GM19452 (cell line): ENCODE results near the gene APOE.
"Not testable (repeated sequence)": the region's sequence is repeated elsewhere in the genome, so short reads cannot be mapped to it uniquely, and the experiment has no call there.

Source experiments
- ATAC-seq: cut with Tn5 transposase; IDR thresholded peaks from one replicate; pipeline ENCODE4 v1.9.1; 2021; ENCODE audit not compliant: unreplicated experiment

Gene APOE

DNA sequence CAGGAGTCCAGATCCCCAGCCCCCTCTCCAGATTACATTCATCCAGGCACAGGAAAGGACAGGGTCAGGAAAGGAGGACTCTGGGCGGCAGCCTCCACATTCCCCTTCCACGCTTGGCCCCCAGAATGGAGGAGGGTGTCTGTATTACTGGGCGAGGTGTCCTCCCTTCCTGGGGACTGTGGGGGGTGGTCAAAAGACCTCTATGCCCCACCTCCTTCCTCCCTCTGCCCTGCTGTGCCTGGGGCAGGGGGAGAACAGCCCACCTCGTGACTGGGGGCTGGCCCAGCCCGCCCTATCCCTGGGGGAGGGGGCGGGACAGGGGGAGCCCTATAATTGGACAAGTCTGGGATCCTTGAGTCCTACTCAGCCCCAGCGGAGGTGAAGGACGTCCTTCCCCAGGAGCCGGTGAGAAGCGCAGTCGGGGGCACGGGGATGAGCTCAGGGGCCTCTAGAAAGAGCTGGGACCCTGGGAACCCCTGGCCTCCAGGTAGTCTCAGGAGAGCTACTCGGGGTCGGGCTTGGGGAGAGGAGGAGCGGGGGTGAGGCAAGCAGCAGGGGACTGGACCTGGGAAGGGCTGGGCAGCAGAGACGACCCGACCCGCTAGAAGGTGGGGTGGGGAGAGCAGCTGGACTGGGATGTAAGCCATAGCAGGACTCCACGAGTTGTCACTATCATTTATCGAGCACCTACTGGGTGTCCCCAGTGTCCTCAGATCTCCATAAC is at the start of gene APOE:
Gene APOE, plus strand, starts transcription at position 360 of the 724 bp plus-strand sequence. CDS start 829 bp downstream, outside the sequence.
- ATAC-seq = no peak

DNA sequence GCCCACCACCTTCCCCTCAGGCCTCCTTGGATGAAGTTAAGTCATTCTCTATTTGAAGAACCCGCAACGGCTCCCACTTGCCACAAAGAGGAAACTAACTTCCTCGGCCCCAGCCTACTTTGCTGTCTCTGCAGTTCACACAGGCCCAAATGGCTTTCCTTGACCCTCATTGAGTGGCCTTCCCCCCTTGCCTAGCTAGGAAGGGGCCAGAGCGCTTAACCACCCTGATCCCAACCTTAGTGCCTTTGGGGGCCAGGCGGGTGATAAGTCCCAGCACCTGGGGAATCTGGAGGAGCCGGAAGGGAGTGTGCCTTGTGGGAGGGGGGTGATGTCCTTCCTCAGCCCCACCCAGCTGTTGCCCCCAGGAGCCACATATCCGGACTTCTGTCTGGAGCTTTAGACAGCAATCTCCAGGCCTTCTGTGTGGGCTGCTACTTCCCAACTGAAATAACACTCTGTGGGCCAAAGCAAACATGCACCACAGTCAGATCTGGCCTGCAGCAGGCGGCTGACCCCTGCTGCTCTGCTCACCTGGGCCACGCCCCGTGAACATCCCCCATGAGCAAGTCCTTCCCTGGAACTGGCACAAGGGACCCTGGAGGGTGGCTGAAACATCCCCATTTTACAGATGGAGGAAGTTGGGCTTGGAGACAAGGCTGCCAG is 49.0 kb upstream of the APOE start:
- ATAC-seq = no peak

DNA sequence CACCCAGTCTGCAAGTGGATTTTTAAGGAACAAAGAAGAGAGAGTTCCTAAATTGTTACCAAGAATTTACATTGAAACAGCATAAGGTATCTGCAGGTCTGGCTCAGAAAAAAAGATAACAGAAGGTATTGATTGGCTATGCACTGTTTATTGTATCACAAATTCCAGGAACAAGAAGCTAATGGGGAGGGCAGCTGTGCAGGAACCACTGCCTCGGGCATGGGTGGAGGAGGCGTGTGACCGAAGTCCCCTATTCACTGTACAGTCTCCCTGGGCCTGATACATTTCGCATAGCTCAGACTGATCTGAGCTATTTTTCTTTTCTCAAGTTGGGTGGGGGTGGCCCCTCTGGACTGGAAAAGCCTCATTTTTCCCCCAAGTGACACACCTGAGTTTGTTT is 47.8 kb upstream of the APOE start:
- ATAC-seq = no peak

DNA sequence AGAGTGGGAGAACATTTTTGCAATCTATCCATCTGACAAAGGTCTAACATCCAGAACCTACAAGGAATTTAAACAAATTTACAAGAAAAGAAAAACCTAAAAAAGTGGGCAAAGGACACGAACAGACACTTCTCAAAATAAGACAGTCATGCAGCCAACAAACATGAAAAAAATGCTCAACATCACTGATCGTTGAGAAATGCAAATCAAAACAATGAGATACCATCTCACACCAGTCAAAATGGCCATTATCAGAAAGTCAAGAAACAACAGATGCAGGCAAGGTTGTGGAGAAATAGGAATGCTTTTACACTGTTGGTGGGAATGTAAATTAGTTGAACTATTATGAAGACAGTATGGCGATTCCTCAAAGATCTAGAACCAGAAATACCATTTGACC is 44.0 kb upstream of the APOE start:
- not testable (repeated sequence) for ATAC-seq

DNA sequence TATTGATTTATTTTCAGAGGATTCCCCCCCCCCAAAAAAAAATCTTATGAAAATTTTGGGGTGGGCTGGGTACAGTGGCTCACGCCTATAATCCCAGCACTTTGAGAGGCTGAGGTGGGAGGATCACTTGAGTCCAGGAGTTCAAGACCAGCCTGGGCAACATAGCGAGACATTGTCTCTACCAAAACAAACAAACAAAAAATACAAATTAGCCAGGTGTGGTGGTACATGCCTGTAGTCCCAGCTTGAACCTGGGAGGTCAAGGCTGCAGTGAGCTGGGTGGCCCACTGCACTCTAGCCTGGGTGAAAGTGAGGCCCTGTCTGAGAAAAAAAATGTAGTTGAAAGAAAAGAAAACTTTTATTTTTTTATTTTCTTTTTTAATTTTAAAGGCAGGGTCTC is 41.6 kb upstream of the APOE start:
- ATAC-seq = no peak

DNA sequence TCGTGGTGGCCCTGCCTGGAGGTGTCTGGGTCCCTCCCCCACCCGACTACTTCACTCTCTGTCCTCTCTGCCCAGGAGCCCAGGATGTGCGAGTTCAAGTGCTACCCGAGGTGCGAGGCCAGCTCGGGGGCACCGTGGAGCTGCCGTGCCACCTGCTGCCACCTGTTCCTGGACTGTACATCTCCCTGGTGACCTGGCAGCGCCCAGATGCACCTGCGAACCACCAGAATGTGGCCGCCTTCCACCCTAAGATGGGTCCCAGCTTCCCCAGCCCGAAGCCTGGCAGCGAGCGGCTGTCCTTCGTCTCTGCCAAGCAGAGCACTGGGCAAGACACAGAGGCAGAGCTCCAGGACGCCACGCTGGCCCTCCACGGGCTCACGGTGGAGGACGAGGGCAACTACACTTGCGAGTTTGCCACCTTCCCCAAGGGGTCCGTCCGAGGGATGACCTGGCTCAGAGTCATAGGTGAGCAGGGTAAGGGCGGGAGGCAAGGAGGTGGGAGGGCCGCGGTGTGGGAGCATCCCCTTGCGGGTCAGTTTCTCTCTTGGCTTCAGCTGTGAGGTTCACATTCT is 40.3 kb upstream of the APOE start:
- ATAC-seq = no peak

DNA sequence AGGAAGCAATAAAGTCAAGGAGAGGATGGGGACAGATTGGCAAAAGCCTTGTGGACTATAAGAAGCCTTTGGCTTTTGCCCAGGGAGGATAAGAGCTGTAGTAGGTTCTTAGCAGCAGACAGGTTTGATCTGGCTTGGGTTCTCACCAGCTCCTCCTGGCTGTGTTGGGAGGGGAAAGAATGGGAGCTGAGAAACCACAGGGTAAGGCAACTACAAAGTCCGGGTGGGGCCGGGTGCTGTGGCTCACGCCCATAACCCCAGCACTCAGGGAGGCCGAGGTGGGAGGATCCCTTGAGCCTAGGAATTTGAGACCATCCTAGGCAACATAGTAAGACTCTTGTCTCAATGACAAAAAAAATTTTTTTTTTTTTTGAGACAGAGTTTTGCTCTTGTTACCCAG is 38.9 kb upstream of the APOE start:
- no peak for ATAC-seq

DNA sequence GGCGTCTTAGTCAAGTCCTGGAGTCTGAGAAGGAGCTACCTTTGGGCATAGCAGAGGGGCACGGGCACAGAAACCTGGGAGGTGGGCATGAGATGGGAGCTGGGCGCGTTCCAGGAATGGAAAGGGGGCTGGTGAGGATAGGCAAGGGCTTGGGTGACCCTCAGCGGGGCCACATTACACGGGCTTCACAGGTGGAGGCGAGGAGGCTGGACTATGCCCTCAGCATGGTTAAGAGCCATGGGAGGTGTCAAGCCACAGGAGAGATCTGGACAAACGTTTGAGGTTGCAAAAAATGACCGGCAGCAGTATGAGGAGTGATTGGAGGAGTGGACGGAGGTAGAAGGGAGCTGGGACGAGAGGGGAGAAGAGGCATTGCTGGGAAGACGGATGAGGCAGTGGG is 38.0 kb upstream of the APOE start:
- ATAC-seq = no peak

DNA sequence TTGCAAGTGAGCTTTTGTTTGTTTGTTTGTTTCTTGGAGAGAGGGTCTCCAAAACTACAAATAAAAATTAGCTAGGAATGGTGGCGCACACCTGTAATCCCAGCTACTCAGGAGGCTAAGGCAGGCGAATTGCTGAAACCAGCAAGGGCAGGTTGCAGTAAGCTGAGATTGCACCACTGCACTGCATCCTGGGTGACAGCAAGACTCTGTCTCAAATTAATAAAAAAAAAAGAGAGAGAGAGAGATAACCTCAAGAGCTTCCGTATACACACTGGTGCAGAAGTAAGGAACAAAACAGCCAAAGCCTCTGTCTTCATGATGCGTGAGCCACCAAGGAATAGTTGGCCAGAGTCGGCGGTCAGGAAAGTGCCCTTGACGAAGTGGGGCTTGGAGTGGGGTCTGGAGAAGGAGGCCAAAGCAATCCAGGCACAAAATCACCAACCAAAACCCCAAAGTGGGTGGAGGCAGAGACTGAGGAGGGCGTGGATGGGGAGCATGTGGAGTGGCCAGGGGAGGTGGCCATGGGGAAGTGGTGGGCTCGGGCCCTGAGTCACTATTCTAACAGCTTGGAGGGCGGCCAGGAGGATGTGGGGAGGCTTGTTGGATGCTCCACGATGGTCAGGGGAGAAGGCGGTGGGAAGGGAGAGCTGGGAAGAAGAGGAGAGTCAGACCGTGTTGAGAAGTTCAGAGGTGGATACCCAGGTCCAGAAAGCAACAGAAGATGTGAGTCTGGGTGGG is 35.7 kb upstream of the APOE start:
- ATAC-seq = no peak

DNA sequence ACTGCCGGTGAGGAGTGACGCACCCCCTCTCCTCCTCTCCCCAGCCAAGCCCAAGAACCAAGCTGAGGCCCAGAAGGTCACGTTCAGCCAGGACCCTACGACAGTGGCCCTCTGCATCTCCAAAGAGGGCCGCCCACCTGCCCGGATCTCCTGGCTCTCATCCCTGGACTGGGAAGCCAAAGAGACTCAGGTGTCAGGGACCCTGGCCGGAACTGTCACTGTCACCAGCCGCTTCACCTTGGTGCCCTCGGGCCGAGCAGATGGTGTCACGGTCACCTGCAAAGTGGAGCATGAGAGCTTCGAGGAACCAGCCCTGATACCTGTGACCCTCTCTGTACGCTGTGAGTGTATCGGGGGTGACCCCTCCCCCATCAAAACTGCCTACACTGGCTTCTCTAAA is 33.8 kb upstream of the APOE start:
- no peak for ATAC-seq

DNA sequence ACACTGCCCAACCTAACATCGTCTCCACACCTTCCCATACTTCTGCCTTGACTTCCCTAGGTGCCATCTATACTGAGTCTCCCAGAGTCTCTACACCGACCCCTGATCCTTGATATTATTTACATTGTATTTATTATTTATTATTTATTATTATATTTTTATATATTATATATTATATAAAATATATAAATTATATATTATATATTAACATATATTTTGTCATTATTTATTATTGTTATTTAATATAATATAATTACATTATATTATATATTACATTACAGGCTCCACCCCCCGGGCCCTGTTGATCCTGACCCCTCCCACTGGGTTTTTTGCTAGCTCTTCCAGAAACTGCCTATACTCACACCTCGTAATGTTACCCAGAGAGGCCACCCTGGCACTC is 32.9 kb upstream of the APOE start:
- ATAC-seq = no peak

DNA sequence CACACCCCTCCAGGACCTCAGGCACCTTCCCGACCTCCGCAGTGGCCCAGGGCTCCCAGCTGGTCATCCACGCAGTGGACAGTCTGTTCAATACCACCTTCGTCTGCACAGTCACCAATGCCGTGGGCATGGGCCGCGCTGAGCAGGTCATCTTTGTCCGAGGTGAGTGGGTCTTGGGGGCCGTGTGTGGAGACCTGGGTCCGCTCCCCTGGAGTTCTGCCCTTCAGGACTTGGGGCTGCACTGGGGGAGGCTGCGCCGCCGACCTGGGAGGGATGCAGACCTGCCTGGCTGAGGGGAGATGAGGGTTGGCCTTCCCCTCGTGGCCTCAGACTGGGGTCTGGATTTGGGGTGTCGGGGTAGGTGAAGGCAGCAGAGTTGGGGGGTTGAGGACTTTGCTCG is 31.3 kb upstream of the APOE start:
- no peak for ATAC-seq

DNA sequence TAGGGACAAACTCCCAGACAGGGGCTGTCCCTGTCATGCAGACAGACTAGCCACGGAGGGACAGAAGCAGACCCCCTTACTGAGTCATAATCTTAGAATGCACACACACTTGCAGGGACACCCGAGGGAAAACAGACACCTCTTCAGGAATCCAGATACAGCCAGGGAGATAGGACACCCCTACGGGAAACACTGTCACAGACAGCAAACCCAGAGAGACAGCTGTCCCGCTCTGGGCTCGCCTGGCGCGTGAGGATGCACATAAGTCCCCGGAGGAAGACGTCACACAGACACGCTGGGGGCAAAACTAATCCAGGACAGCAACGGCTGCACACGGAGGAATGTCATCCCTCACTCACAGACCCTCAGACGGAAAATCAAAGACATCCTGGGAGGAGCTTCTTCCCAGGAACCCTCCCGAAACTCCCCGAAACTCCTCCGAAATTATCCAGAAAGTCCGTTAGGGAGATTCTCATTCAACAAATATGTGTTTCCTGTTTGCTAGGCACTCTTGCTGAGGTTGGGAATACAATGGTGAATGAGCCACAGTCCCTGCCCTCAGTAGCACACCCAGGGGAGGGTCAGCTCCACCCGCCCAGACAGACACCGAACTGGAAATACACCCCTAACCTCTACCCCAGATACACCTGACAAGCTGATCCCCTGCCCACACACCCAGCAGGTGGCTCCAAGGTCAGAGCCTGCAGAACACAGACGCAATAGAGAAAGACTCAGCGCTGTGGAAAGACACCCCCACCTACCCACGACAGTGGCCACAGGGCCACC is 29.7 kb upstream of the APOE start:
- ATAC-seq = no peak

DNA sequence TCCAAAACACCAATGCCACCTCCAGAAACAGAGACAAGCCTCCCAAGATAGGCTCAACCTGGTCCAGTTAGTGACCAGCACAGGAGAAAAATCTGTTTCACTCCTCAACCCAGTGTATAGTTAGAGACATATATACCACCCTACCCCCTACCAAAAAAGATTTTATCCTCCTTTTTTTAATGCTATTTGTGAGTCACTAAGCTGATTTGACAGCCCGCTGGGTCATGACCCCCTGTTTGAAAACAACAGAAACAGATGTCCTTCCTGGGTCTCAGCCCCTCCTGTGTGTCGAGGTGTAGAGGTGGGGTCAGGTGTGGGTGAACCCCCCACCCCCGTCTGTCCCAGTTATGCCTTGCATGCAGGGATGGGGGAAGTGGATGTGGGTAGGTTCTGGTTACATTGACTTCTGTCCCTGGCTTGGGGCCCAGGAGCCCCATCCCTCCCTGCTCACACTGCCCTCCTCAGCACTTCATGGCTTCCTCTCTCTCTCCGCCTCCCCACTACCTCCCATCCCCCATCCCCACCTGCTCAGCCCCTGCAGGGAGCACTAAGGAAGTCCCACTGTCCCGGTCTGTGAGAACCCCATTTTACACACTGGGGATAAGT is 28.6 kb upstream of the APOE start:
- no peak for ATAC-seq

DNA sequence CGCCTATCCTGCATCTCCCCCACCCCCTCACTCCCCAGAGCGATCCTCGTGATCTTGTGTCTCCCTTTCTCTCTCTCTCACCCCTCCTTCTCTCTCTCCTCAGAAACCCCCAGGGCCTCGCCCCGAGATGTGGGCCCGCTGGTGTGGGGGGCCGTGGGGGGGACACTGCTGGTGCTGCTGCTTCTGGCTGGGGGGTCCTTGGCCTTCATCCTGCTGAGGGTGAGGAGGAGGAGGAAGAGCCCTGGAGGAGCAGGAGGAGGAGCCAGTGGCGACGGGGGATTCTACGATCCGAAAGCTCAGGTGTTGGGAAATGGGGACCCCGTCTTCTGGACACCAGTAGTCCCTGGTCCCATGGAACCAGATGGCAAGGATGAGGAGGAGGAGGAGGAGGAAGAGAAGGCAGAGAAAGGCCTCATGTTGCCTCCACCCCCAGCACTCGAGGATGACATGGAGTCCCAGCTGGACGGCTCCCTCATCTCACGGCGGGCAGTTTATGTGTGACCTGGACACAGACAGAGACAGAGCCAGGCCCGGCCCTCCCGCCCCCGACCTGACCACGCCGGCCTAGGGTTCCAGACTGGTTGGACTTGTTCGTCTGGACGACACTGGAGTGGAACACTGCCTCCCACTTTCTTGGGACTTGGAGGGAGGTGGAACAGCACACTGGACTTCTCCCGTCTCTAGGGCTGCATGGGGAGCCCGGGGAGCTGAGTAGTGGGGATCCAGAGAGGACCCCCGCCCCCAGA is 27.3 kb upstream of the APOE start:
- ATAC-seq = no peak

DNA sequence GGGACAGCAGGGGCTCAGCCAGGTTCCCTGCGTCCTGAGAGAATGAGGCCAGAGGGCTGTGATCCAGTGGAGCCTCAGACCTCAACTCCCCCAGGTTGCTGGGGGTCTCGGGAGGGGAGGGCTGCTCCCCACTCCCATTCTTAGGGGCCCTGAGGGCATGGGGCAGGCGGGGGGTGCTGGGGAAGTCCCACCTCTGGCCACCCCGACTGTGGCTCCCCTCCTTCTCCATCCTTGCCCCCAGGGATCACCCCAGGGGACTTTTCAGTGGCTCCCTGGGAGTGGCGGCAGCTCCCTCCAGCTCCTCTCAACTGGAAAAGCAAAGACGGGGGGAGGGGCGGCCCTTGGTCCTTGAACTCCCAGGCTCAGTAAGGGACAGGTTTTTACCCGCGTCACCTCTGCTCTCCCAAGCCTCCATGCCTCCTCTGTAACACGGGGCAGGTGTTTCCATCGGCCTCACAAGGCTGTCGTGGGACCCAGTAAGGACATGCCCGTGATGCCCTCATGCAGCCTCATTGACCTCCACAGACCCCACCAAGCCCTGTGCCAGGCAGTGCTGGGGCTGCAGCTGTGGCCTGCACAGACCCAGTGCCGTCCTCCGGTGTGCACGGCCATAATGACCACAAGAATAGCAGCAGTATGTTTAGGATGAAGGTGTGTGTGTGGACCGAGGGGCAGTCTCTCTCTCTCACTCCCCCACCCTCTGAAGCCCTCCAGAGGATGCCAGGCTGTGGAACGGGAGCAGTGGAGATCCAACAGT is 26.1 kb upstream of the APOE start:
- no peak for ATAC-seq

DNA sequence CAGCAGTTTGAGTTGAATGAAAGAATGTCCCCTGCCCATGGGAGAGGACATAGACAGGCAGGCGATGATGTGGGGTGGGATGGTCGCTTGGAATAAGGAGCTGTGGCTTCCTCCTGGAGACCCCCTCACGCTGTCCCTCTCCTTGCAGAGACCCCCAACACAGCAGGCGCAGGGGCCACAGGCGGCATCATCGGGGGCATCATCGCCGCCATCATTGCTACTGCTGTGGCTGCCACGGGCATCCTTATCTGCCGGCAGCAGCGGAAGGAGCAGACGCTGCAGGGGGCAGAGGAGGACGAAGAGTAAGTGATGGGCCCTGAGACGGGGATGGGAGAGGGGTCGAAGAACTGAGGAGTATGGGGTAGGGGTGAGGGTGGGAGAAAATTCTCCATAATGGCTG is 23.5 kb upstream of the APOE start:
- no peak for ATAC-seq

DNA sequence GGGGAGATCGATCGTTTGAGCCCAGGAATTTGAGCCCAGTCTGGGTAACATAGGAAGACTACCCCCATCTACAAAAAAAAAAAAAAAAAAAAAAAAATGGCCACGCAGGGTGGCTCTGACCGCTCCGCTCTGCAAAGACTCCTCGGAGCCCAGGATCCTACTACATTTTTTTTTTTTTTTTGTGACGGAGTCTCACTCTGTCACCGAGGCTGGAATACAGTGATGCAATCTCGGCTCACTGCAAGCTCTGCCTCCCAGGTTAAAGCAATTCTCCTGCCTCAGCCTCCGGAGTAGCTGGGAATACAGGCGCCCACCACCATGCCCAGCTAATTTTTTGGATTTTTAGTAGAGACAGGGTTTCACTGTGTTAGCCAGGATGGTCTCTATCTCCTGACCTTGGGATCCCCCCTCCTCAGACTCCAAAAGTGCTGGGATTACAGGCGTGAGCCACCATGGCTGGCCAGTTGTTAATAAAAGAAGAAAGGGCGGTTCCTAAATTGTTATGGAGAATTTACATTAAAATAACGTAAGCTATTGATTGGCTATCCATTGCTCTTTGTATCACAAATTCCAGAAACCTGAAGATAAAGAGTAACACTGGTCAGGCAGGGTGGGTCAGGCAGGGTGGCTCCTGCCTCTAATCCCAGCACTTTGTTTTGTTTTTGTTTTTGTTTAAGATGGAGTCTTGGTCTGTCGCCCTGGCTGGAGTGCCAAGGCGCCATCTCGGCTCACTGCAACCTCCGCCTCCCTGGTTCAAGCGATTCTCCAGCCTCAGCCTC is 22.8 kb upstream of the APOE start:
- ATAC-seq = not testable (repeated sequence)
